Peyer's patch (tissue), 4 donors: ENCODE results near the gene STK39. TPM values are rescaled to one million over a fixed set of nuclear protein-coding genes. Genes with fewer than 3 reads are reported as not detected.

Experiments
- DNase-seq, 3 donors: peaks; one replicate each; pipeline ENCODE4 v3.0.0-alpha.2; 2017 to 2019
- H3K27ac ChIP-seq, 4 donors: fragments of 200-600 bp; sonication (generic); one replicate each; pipeline ENCODE4 v1.5.1; 2016 to 2019
- H3K27me3 ChIP-seq, 2 donors: fragments of 200-600 bp; sonication (generic); one replicate each; pipeline ENCODE4 v1.5.1; 2019
- H3K36me3 ChIP-seq, 3 donors: fragments of 200-600 bp; sonication (generic); one replicate each; pipeline ENCODE4 v1.5.1; 2016 to 2019
- H3K4me1 ChIP-seq, 4 donors: fragments of 200-600 bp; sonication (generic); one replicate each; pipeline ENCODE4 v1.5.1; 2016 to 2019
- H3K4me3 ChIP-seq, 4 donors: fragments of 200-600 bp; sonication (generic); 1 replicate in 3 of 4; 2 replicates in 1 of 4; pipeline ENCODE4 v1.5.1; 2016 to 2019; ENCODE audit warnings: mild to moderate bottlenecking in 1 of 4
- H3K9me3 ChIP-seq, 4 donors: fragments of 200-600 bp; sonication (generic); one replicate each; pipeline ENCODE4 v1.5.1; 2016 to 2019; ENCODE audit warnings: mild to moderate bottlenecking in 1 of 4
- CTCF ChIP-seq, 6 experiments: fragments of 450-650 bp in 4 of 6; fragments of 200-600 bp in 2 of 6; sonication (generic) in 1 of 6; IDR thresholded peaks; one replicate each; pipeline ENCODE4 v1.5.1; 2017 to 2019; ENCODE audit warnings: antibody characterized with exemption in 6 of 6, mild to moderate bottlenecking in 3 of 6, moderate library complexity in 1 of 6
- POLR2A ChIP-seq, 2 donors: fragments of 450-650 bp; IDR thresholded peaks; one replicate each; pipeline ENCODE4 v1.5.1; 2017; ENCODE audit warnings: antibody characterized with exemption in 2 of 2, mild to moderate bottlenecking in 2 of 2, moderate library complexity in 2 of 2
- total RNA-seq, 4 donors: library from RNA; depleted of rRNA; stranded (reverse); fragments of >200 nt; gene quantifications; one replicate each; pipeline ENCODE4 v1.1.0, GENCODE V29; 2016

The STK39 gene
- total RNA-seq, 4 donors from 2014 or later: 39.6 to 55.9 (median 51.0) TPM

DNA sequence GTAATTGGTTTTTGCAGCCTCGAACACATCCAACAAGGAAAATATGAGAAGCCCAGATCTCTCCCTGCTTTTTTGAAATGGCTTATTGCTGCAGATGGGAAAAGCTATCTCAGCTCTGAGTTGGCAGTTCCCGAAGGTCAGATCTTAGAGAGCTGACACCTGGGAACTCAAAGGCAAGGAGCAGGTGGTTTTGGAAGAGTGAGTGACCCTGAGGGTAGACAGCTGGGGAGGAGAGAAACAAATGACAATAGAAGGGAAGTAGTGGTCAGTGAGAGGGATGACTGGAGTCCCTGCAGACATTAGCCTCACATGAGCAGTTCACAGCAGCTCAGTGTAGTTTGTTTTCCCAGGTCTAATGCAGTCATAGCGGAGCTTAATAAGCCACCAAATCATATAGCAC, 317.9 kb downstream of the STK39 start:
- no peak overlapping the region for H3K27ac ChIP-seq

GRCh38 chr2:167928434-167928833, 319.0 kb downstream of the STK39 start:
- no peak for DNase-seq
- Histone ChIP-seq H3K4me3 (no peak overlapping the region), H3K27me3 (no peaks in the 10 kb centered on the region), H3K4me1 (no peaks in the 10 kb centered on the region), H3K36me3 (no peaks in the 10 kb centered on the region), H3K27ac (no peak overlapping the region), H3K9me3 (no peaks in the 10 kb centered on the region)
- TF ChIP-seq POLR2A (IDR thresholded peaks at IDR 0.05) (no peak), CTCF (IDR thresholded peaks at IDR 0.05) (no peak)

More for the DNA sequence above, 317.9 kb downstream of the STK39 start:
- Histone ChIP-seq H3K4me1 (no peaks in the 10 kb centered on the region), H3K4me3 (no peak overlapping the region), H3K36me3 (no peaks in the 10 kb centered on the region), H3K9me3 (no peaks in the 10 kb centered on the region), H3K27me3 (no peaks in the 10 kb centered on the region)
- TF ChIP-seq POLR2A (IDR thresholded peaks at IDR 0.05) (no peak), CTCF (IDR thresholded peaks at IDR 0.05) (no peak)
- DNase-seq: no peak

DNA sequence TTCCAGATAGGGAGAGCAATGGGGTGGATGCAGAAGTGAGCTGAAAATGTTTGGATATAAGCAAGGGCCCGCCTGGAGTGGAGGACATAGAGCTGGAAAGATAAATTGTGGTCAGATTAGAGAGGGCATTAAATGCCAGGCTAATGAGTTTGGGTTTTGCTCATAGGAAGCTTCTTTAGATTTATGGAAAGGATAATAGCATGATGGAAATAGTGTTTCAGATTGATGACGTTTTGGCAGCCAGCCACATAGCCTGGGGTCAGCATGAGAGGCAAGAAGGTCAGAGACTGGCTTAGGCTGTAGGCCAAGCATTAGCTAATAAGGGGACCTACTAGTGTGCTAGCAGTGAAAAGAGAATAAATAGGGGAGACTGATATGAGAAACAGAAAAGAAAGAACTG, 321.6 kb downstream of the STK39 start:
- H3K36me3 ChIP-seq: no peaks in the 10 kb centered on the region
- H3K4me1 ChIP-seq: no peaks in the 10 kb centered on the region
- TF ChIP-seq CTCF (IDR thresholded peaks at IDR 0.05) (no peak), POLR2A (IDR thresholded peaks at IDR 0.05) (no peak)
- H3K9me3 ChIP-seq: no peaks in the 10 kb centered on the region
- no peak overlapping the region for H3K27ac ChIP-seq
- no peak overlapping the region for H3K4me3 ChIP-seq
- no peaks in the 10 kb centered on the region for H3K27me3 ChIP-seq
- DNase-seq: no peak

- TF ChIP-seq CTCF (IDR thresholded peaks at IDR 0.05) (no peak), POLR2A (IDR thresholded peaks at IDR 0.05) (no peak)
- Histone ChIP-seq H3K36me3 (no peaks in the 10 kb centered on the region), H3K27me3 (no peaks in the 10 kb centered on the region), H3K4me3 (no peak overlapping the region), H3K9me3 (no peaks in the 10 kb centered on the region), H3K27ac (no peak overlapping the region), H3K4me1 (no peaks in the 10 kb centered on the region)
- DNase-seq: no peak
Measured at GRCh38 chr2:167924556-167924955, 322.8 kb downstream of the STK39 start.

DNA sequence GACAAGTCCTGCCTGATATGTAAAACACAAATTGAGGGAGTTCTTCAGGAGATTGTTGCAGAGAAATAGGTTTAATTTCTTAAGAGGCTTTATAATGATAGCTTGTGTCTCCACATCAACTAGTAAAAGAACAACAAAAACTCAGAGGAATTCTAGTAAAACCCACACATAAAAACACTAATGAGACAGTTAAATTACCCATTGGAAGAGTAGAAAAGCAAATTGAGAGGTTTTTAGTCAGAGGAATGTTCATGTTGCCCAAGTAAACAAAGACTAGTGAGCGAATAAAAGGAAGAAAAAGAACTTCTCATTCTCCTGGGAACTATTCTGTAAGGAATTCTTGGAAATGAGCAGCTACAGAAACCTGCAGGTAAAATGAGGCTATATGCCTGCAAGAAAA, 330.6 kb downstream of the STK39 start:
- H3K4me3 ChIP-seq: no peak overlapping the region
- no peak overlapping the region for H3K27ac ChIP-seq
- H3K36me3 ChIP-seq: no peaks in the 10 kb centered on the region
- no peaks in the 10 kb centered on the region for H3K4me1 ChIP-seq
- no peak for DNase-seq
- no peaks in the 10 kb centered on the region for H3K9me3 ChIP-seq
- no peaks in the 10 kb centered on the region for H3K27me3 ChIP-seq
- TF ChIP-seq POLR2A (IDR thresholded peaks at IDR 0.05): no peak

GRCh38 chr2:167914969-167915368, 332.4 kb downstream of the STK39 start:
- TF ChIP-seq POLR2A (IDR thresholded peaks at IDR 0.05) (no peak), CTCF (IDR thresholded peaks at IDR 0.05) (no peak)
- Histone ChIP-seq H3K27me3 (no peaks in the 10 kb centered on the region), H3K4me3 (no peak overlapping the region), H3K9me3 (no peaks in the 10 kb centered on the region), H3K27ac (no peak overlapping the region), H3K4me1 (no peaks in the 10 kb centered on the region), H3K36me3 (no peaks in the 10 kb centered on the region)
- no peak for DNase-seq
